Measurements from ENCODE around the gene HPGD.

GRCh38 chr4:174532445-174532844 is 10.2 kb upstream of the HPGD start:
- TF ChIP-seq CTCF (conservative IDR thresholded peaks at IDR 0.05; ENCODE audit: low read depth, low read length): no peak
- no peak for TF ChIP-seq CEBPB (IDR thresholded peaks at IDR 0.05; ENCODE audit: low read depth, low read length)
- TF ChIP-seq MAZ (IDR thresholded peaks at IDR 0.05; ENCODE audit: borderline replicate concordance, low read depth, low read length): no peak
- TF ChIP-seq MAFK (IDR thresholded peaks at IDR 0.05; ENCODE audit: low read depth, low read length): no peak
